Calu3 (cell line): Measurements from ENCODE around the gene ASTN1. TPM values are rescaled to one million over a fixed set of nuclear protein-coding genes. Genes with fewer than 3 reads are reported as not detected.

Experiments
- BruUV-seq: library from RNA; stranded (reverse); fragments of 400-500 nt; replicated peaks from 2 replicates; lab custom pipeline; 2021; lab: Mats Ljungman, UMichigan
- CTCF ChIA-PET: fragments of 300-600 bp; sonication (Branson Sonifier 250); formaldehyde crosslinking; loops from one replicate; lab custom pipeline; 2022; ENCODE audit warnings: antibody characterized with exemption; lab: Charles Lee
- DNase-seq: peaks from one replicate; pipeline ENCODE4 v3.0.0; 2022
- H3K27ac Mint-ChIP-seq: one replicate; pipeline ENCODE4 v1.8.0; 2022; ENCODE audit warnings: mixed read lengths; ENCODE audit not compliant: unreplicated experiment
- H3K27me3 Mint-ChIP-seq: one replicate; pipeline ENCODE4 v1.8.0; 2022; ENCODE audit warnings: mixed read lengths; ENCODE audit not compliant: unreplicated experiment
- H3K36me3 Mint-ChIP-seq: one replicate; pipeline ENCODE4 v1.8.0; 2022; ENCODE audit warnings: mild to moderate bottlenecking, moderate library complexity, mixed read lengths; ENCODE audit not compliant: insufficient read depth, unreplicated experiment
- H3K4me1 Mint-ChIP-seq: one replicate; pipeline ENCODE4 v1.8.0; 2022; ENCODE audit warnings: mild to moderate bottlenecking, low read depth, mixed read lengths; ENCODE audit not compliant: unreplicated experiment
- H3K4me3 Mint-ChIP-seq: one replicate; pipeline ENCODE4 v1.8.0; 2022; ENCODE audit warnings: mild to moderate bottlenecking, low read depth, moderate library complexity, mixed read lengths; ENCODE audit not compliant: unreplicated experiment
- H3K9me3 Mint-ChIP-seq: one replicate; pipeline ENCODE4 v1.8.0; 2022; ENCODE audit warnings: low read depth, mixed read lengths; ENCODE audit not compliant: unreplicated experiment
- CTCF ChIP-seq: fragments of 200-600 bp; IDR thresholded peaks from one replicate; pipeline ENCODE4 v1.8.0; 2022; ENCODE audit warnings: antibody characterized with exemption; ENCODE audit not compliant: unreplicated experiment
- intact Hi-C: fragments of 100-400 bp; cut with micrococcal nuclease; formaldehyde crosslinking; loops from one replicate; pipeline ENCODE4 v1.10.0; 2022; ENCODE audit not compliant: unreplicated experiment
- total RNA-seq: library from RNA; stranded (reverse); gene quantifications from 2 replicates; pipeline ENCODE4 v1.2.3, GENCODE V29; 2022

Gene ASTN1
- total RNA-seq, 1 experiment from 2014 or later: not detected

GRCh38 chr1:176888471-176889032 lies 276.0 kb downstream of the ASTN1 start:
- DNase-seq: no peak
- CTCF ChIA-PET: no interaction called here
- Mint-ChIP-seq H3K4me1 (no peaks in the 10 kb centered on the region), H3K36me3 (no peaks in the 10 kb centered on the region), H3K27ac (no peak overlapping the region), H3K27me3 (peaks cover 77% of the 10 kb centered on the region), H3K4me3 (no peak overlapping the region), H3K9me3 (no peaks in the 10 kb centered on the region)
- intact Hi-C loops: no loop called here
- no peak for TF ChIP-seq CTCF
- no TSS peak for BruUV-seq

- no TSS peak for BruUV-seq
- peaks cover 54% of the 10 kb centered on the region for H3K27me3 Mint-ChIP-seq
- no peak overlapping the region for H3K27ac Mint-ChIP-seq
- H3K4me1 Mint-ChIP-seq: no peaks in the 10 kb centered on the region
- no peak overlapping the region for H3K4me3 Mint-ChIP-seq
- no peaks in the 10 kb centered on the region for H3K36me3 Mint-ChIP-seq
- TF ChIP-seq CTCF: no peak
- intact Hi-C loops: no loop called here
- no peak for DNase-seq
- no peaks in the 10 kb centered on the region for H3K9me3 Mint-ChIP-seq
- CTCF ChIA-PET: no interaction called here
Measured at GRCh38 chr1:176885751-176886150, 278.8 kb downstream of the ASTN1 start.

GRCh38 chr1:176885341-176885740 lies 279.2 kb downstream of the ASTN1 start:
- TF ChIP-seq CTCF: no peak
- H3K4me1 Mint-ChIP-seq: no peaks in the 10 kb centered on the region
- H3K9me3 Mint-ChIP-seq: no peaks in the 10 kb centered on the region
- no peaks in the 10 kb centered on the region for H3K36me3 Mint-ChIP-seq
- H3K27me3 Mint-ChIP-seq: peaks cover 50% of the 10 kb centered on the region
- intact Hi-C loops: no loop called here
- H3K27ac Mint-ChIP-seq: no peak overlapping the region
- CTCF ChIA-PET: no interaction called here
- DNase-seq: no peak
- H3K4me3 Mint-ChIP-seq: no peak overlapping the region
- BruUV-seq: no TSS peak

- DNase-seq: no peak
- H3K36me3 Mint-ChIP-seq: no peaks in the 10 kb centered on the region
- no peak overlapping the region for H3K4me3 Mint-ChIP-seq
- no peak for TF ChIP-seq CTCF
- BruUV-seq: no TSS peak
- H3K4me1 Mint-ChIP-seq: no peaks in the 10 kb centered on the region
- H3K9me3 Mint-ChIP-seq: no peaks in the 10 kb centered on the region
- no peak overlapping the region for H3K27ac Mint-ChIP-seq
- H3K27me3 Mint-ChIP-seq: peaks cover 46% of the 10 kb centered on the region
- CTCF ChIA-PET: no interaction called here
- intact Hi-C loops: no loop called here
Measured at GRCh38 chr1:176884911-176885310, 279.6 kb downstream of the ASTN1 start.
